Liver (tissue), 9 donors: Measurements from ENCODE around the gene MTOR. TPM values are rescaled to one million over a fixed set of nuclear protein-coding genes. Genes with fewer than 3 reads are reported as not detected.

Experiments
- DNase-seq: peaks from one replicate; pipeline ENCODE4 v3.0.0-alpha.2; 2017; ENCODE audit warnings: low spot score
- H3K27ac ChIP-seq, 2 donors: one replicate each; pipeline ENCODE4 v1.7.0; 2013; ENCODE audit warnings: inconsistent platforms in 2 of 2, low read length in 2 of 2, control low read depth in 1 of 2, low read depth in 1 of 2, mild to moderate bottlenecking in 1 of 2
- H3K27me3 ChIP-seq, 4 donors: one replicate each; pipeline versions ENCODE4 v1.6.1 to v1.7.0; 2013; ENCODE audit warnings: low read length in 3 of 4, inconsistent platforms in 1 of 4, mild to moderate bottlenecking in 1 of 4, moderate library complexity in 1 of 4; ENCODE audit not compliant: control insufficient read depth in 4 of 4, insufficient read depth in 4 of 4
- H3K36me3 ChIP-seq, 4 donors: one replicate each; pipeline versions ENCODE4 v1.6.1 to v1.7.0; 2013; ENCODE audit warnings: low read length in 3 of 4, mild to moderate bottlenecking in 3 of 4, low read depth in 1 of 4, moderate library complexity in 1 of 4; ENCODE audit not compliant: control insufficient read depth in 4 of 4, insufficient read depth in 3 of 4
- H3K4me1 ChIP-seq, 4 donors: one replicate each; pipeline versions ENCODE4 v1.6.1 to v1.7.0; 2013; ENCODE audit warnings: low read length in 3 of 4, mild to moderate bottlenecking in 3 of 4, moderate library complexity in 1 of 4; ENCODE audit not compliant: control insufficient read depth in 4 of 4, insufficient read depth in 4 of 4
- H3K4me3 ChIP-seq, 3 donors: one replicate each; pipeline versions ENCODE4 v1.6.1 to v1.7.0; 2013; ENCODE audit warnings: low read length in 3 of 3, control low read depth in 1 of 3, low read depth in 1 of 3, mild to moderate bottlenecking in 1 of 3
- H3K9ac ChIP-seq, 2 donors: one replicate each; pipeline ENCODE4 v1.7.0; 2013; ENCODE audit warnings: low read length in 2 of 2, mild to moderate bottlenecking in 2 of 2, moderate library complexity in 2 of 2, control low read depth in 1 of 2, low read depth in 1 of 2
- H3K9me3 ChIP-seq, 4 donors: one replicate each; pipeline versions ENCODE4 v1.6.1 to v1.7.0; 2013; ENCODE audit warnings: low read length in 3 of 4; ENCODE audit not compliant: control insufficient read depth in 4 of 4
- EGR1 ChIP-seq, 2 donors: IDR thresholded peaks; 2 replicates each; pipeline ENCODE4 v1.6.1; 2016 to 2018; ENCODE audit warnings: antibody characterized with exemption in 2 of 2, low read depth in 2 of 2
- FOXA1 ChIP-seq: IDR thresholded peaks from 2 replicates; pipeline ENCODE4 v1.6.1; 2016; ENCODE audit warnings: antibody characterized with exemption
- GABPA ChIP-seq, 2 donors: IDR thresholded peaks in 1 of 2; conservative IDR thresholded peaks in 1 of 2; 2 replicates each; pipeline ENCODE4 v1.6.1; 2016; ENCODE audit warnings: antibody characterized with exemption in 2 of 2, mild to moderate bottlenecking in 1 of 2, moderate library complexity in 1 of 2
- HNF4A ChIP-seq, 2 donors: conservative IDR thresholded peaks; 2 replicates each; pipeline ENCODE4 v1.6.1; 2016; ENCODE audit warnings: antibody characterized with exemption in 2 of 2, mild to moderate bottlenecking in 2 of 2
- JUND ChIP-seq, 2 donors: IDR thresholded peaks; 2 replicates each; pipeline ENCODE4 v1.6.1; 2016; ENCODE audit warnings: antibody characterized with exemption in 2 of 2
- NR2F2 ChIP-seq: IDR thresholded peaks from 2 replicates; pipeline ENCODE4 v1.6.1; 2016; ENCODE audit warnings: antibody characterized with exemption
- RAD21 ChIP-seq, 2 donors: IDR thresholded peaks; 2 replicates each; pipeline ENCODE4 v1.6.1; 2016; ENCODE audit warnings: antibody characterized with exemption in 2 of 2, mild to moderate bottlenecking in 2 of 2
- RXRA ChIP-seq, 2 donors: IDR thresholded peaks; 2 replicates each; pipeline ENCODE4 v1.6.1; 2017 to 2018; ENCODE audit warnings: antibody characterized with exemption in 2 of 2, mild to moderate bottlenecking in 1 of 2
- SP1 ChIP-seq: IDR thresholded peaks from 2 replicates; pipeline ENCODE4 v1.6.1; 2018; ENCODE audit warnings: antibody characterized with exemption, mild to moderate bottlenecking
- TAF1 ChIP-seq: conservative IDR thresholded peaks from 2 replicates; pipeline ENCODE4 v1.6.1; 2016; ENCODE audit warnings: antibody characterized with exemption, mild to moderate bottlenecking
- YY1 ChIP-seq: IDR thresholded peaks from 2 replicates; pipeline ENCODE4 v1.6.1; 2016; ENCODE audit warnings: antibody characterized with exemption, mild to moderate bottlenecking
- WGBS: extraction: QIAGEN DNeasy Blood & Tissue Kit; methylation state at CpG from one replicate; pipeline ENCODE4 v1.1.7; 2013; 5-methylcytosine and 5-hydroxymethylcytosine counted together
- polyA plus RNA-seq, 2 donors: library from polyadenylated mRNA; stranded (reverse) in 1 of 2; unstranded in 1 of 2; fragments of 200-250 nt in 1 of 2; fragments of >200 nt in 1 of 2; fragmentation: Nextera tagmentation in 1 of 2; extraction: Ambion mirVana in 1 of 2; gene quantifications; one replicate each; pipeline versions ENCODE4 v1.2.1 to v1.2.3, GENCODE V29; 2013 to 2015
- total RNA-seq, 2 donors: library from RNA; depleted of rRNA; stranded (reverse); fragments of >200 nt; gene quantifications; one replicate each; pipeline ENCODE4 v1.2.3, GENCODE V29; 2014
- TF ChIP-seq, protein P1 (sequence below): IDR thresholded peaks from 2 replicates; pipeline ENCODE4 v1.6.1; 2016; ENCODE audit warnings: antibody characterized with exemption
- TF ChIP-seq, protein P2 (sequence below): IDR thresholded peaks from 2 replicates; pipeline ENCODE4 v1.6.1; 2016; ENCODE audit warnings: antibody characterized with exemption
- TF ChIP-seq, protein P3 (sequence below): fragments of 150-350 bp; IDR thresholded peaks from 2 replicates; pipeline ENCODE4 v1.5.1; 2017; ENCODE audit warnings: improper control_type of control experiment, low read depth, low read length; ENCODE audit not compliant: missing input control
- TF ChIP-seq, protein P4 (sequence below): IDR thresholded peaks from 2 replicates; pipeline ENCODE4 v1.6.1; 2016; ENCODE audit warnings: antibody characterized with exemption, mild to moderate bottlenecking
- donor health status: healthy.
- donor health status: healthy.
- donor health status: healthy.
- donor health status: healthy.
- donor health status: healthy.

The MTOR gene
- total and polyA plus RNA-seq, 4 donors = 11.6 to 45.0 (median 19.9) TPM

DNA sequence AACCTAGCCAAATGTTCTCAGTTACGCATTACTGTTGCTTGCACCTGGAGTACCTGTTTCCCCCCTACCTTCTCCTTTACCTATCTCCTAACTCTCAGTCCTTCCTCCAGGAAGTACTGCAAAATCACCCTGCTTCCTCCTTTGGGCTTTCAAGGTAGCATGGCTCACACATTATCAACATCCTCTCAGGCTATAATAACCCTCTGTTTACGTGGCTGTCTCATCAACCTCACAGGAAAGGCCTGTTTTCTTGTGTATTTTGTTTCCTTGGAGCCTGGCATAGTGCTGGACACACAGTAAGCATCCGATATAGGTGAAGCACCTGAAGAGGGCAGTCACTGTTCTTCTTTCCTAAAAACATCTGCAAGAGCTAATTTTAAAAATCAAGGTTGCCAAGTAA lies 105.9 kb downstream of the MTOR start:
- Histone ChIP-seq H3K4me3 (no peak overlapping the region), H3K9me3 (no peaks in the 10 kb centered on the region), H3K4me1 (peaks cover 2 to 44% (median 35%) of the 10 kb centered on the region in 4 donors), H3K27me3 (no peaks in the 10 kb centered on the region), H3K9ac (no peak overlapping the region), H3K36me3 (peaks cover 0 to 9% (median 3%) of the 10 kb centered on the region in 4 donors), H3K27ac (no peak overlapping the region)
- TF ChIP-seq, protein P1, sequence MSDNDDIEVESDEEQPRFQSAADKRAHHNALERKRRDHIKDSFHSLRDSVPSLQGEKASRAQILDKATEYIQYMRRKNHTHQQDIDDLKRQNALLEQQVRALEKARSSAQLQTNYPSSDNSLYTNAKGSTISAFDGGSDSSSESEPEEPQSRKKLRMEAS = no peak
- TF ChIP-seq YY1 (no peak), JUND (IDR thresholded peaks at IDR 0.05) (no peak), SP1 (no peak), RAD21 (IDR thresholded peaks at IDR 0.05) (no peak), RXRA (IDR thresholded peaks at IDR 0.05) (no peak), NR2F2 (no peak), FOXA1 (no peak), HNF4A (conservative IDR thresholded peaks at IDR 0.05) (no peak), GABPA (IDR thresholded peaks at IDR 0.05 in 1 of 2, conservative IDR thresholded peaks at IDR 0.05 in 1 of 2) (no peak), TAF1 (no peak), EGR1 (IDR thresholded peaks at IDR 0.05; ENCODE audit: low read depth in 2 of 2) (no peak)
- TF ChIP-seq, protein P2, sequence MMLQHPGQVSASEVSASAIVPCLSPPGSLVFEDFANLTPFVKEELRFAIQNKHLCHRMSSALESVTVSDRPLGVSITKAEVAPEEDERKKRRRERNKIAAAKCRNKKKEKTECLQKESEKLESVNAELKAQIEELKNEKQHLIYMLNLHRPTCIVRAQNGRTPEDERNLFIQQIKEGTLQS = no peak
- TF ChIP-seq, protein P3, sequence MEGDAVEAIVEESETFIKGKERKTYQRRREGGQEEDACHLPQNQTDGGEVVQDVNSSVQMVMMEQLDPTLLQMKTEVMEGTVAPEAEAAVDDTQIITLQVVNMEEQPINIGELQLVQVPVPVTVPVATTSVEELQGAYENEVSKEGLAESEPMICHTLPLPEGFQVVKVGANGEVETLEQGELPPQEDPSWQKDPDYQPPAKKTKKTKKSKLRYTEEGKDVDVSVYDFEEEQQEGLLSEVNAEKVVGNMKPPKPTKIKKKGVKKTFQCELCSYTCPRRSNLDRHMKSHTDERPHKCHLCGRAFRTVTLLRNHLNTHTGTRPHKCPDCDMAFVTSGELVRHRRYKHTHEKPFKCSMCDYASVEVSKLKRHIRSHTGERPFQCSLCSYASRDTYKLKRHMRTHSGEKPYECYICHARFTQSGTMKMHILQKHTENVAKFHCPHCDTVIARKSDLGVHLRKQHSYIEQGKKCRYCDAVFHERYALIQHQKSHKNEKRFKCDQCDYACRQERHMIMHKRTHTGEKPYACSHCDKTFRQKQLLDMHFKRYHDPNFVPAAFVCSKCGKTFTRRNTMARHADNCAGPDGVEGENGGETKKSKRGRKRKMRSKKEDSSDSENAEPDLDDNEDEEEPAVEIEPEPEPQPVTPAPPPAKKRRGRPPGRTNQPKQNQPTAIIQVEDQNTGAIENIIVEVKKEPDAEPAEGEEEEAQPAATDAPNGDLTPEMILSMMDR = no peak
- TF ChIP-seq, protein P4, sequence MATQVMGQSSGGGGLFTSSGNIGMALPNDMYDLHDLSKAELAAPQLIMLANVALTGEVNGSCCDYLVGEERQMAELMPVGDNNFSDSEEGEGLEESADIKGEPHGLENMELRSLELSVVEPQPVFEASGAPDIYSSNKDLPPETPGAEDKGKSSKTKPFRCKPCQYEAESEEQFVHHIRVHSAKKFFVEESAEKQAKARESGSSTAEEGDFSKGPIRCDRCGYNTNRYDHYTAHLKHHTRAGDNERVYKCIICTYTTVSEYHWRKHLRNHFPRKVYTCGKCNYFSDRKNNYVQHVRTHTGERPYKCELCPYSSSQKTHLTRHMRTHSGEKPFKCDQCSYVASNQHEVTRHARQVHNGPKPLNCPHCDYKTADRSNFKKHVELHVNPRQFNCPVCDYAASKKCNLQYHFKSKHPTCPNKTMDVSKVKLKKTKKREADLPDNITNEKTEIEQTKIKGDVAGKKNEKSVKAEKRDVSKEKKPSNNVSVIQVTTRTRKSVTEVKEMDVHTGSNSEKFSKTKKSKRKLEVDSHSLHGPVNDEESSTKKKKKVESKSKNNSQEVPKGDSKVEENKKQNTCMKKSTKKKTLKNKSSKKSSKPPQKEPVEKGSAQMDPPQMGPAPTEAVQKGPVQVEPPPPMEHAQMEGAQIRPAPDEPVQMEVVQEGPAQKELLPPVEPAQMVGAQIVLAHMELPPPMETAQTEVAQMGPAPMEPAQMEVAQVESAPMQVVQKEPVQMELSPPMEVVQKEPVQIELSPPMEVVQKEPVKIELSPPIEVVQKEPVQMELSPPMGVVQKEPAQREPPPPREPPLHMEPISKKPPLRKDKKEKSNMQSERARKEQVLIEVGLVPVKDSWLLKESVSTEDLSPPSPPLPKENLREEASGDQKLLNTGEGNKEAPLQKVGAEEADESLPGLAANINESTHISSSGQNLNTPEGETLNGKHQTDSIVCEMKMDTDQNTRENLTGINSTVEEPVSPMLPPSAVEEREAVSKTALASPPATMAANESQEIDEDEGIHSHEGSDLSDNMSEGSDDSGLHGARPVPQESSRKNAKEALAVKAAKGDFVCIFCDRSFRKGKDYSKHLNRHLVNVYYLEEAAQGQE = no peak
- WGBS = 84% methylated on average over 3 of the region's 3 CpGs
- no peak for DNase-seq

DNA sequence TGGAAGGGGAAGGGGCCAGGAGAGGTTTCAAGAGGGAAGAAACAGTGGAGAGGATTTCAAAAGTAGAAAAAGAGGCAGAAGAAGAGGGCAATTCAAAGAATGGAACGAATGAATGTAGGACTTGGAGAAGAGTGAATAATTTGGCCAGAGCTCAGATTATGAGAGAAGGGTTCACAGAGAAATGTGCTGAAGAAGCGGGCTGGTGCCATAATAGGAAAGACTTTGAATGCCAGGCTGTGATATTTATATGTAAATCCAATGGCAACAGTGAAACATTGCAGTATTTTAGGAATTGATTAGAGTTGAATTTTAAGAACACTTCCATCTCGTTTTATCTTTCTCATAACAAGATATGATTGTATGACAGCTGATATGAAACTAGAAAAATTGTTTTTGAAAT lies 109.2 kb downstream of the MTOR start:
- H3K36me3 ChIP-seq = peaks cover 3 to 15% (median 9%) of the 10 kb centered on the region in 4 donors
- 79% methylated on average over 3 of the region's 3 CpGs for WGBS

More for the DNA sequence above, 109.2 kb downstream of the MTOR start:
- Histone ChIP-seq H3K4me3 (no peak overlapping the region), H3K9ac (no peak overlapping the region), H3K27ac (peak overlapping the region; percentile 77 to 87), H3K27me3 (no peaks in the 10 kb centered on the region), H3K9me3 (no peaks in the 10 kb centered on the region), H3K4me1 (peaks cover 2 to 39% (median 34%) of the 10 kb centered on the region in 4 donors)
- TF ChIP-seq HNF4A (conservative IDR thresholded peaks at IDR 0.05) (no peak), GABPA (IDR thresholded peaks at IDR 0.05 in 1 of 2, conservative IDR thresholded peaks at IDR 0.05 in 1 of 2) (no peak), YY1 (no peak), TAF1 (no peak)
- TF ChIP-seq, protein P4 = no peak
- TF ChIP-seq, protein P3 = no peak
- no peak for DNase-seq
